Activated naive CD8-positive, alpha-beta T cell treated with anti-CD3 and anti-CD28 coated beads for 36 hours (primary cell): Measurements from ENCODE around the gene PDCL3. TPM values are rescaled to one million over a fixed set of nuclear protein-coding genes. Genes with fewer than 3 reads are reported as not detected.
A peak's percentile ranks its signal among the peaks of the same experiment; 100 is the strongest.

Experiments used
- DNase-seq: peaks from one replicate; pipeline ENCODE4 v3.0.0; 2021
- H3K27ac Mint-ChIP-seq: one replicate; pipeline ENCODE4 v1.8.0; 2022; ENCODE audit warnings: mild to moderate bottlenecking, moderate library complexity, mixed read lengths
- H3K27me3 Mint-ChIP-seq: one replicate; pipeline ENCODE4 v1.8.0; 2022; ENCODE audit warnings: mild to moderate bottlenecking, mixed read lengths
- H3K36me3 Mint-ChIP-seq: one replicate; pipeline ENCODE4 v1.8.0; 2021; ENCODE audit warnings: mild to moderate bottlenecking, mixed read lengths
- H3K4me1 Mint-ChIP-seq: one replicate; pipeline ENCODE4 v1.8.0; 2021; ENCODE audit warnings: mixed read lengths
- H3K4me3 Mint-ChIP-seq: one replicate; pipeline ENCODE4 v1.8.0; 2022; ENCODE audit warnings: mild to moderate bottlenecking, moderate library complexity, mixed read lengths
- H3K9me3 Mint-ChIP-seq: one replicate; pipeline ENCODE4 v1.8.0; 2022; ENCODE audit warnings: mixed read lengths
- total RNA-seq, 2 experiments: library from RNA; stranded (reverse); gene quantifications; one replicate each; pipeline ENCODE4 v1.2.3, GENCODE V29; 2021

The PDCL3 gene
- total RNA-seq, 2 experiments from 2014 or later = 42.6 to 45.4 TPM

GRCh38 chr2:100584816-100585215 lies 22.0 kb downstream of the PDCL3 start:
- peaks cover 2% of the 10 kb centered on the region for H3K36me3 Mint-ChIP-seq
- no peak for DNase-seq
- H3K4me3 Mint-ChIP-seq = no peak overlapping the region
- H3K9me3 Mint-ChIP-seq = peaks cover 3% of the 10 kb centered on the region
- H3K27ac Mint-ChIP-seq = no peak overlapping the region
- H3K4me1 Mint-ChIP-seq = peaks cover 35% of the 10 kb centered on the region
- no peaks in the 10 kb centered on the region for H3K27me3 Mint-ChIP-seq

GRCh38 chr2:100588071-100588786 lies 25.4 kb downstream of the PDCL3 start:
- no peak overlapping the region for H3K4me3 Mint-ChIP-seq
- peaks cover 24% of the 10 kb centered on the region for H3K4me1 Mint-ChIP-seq
- H3K27me3 Mint-ChIP-seq = no peaks in the 10 kb centered on the region
- H3K36me3 Mint-ChIP-seq = no peaks in the 10 kb centered on the region
- H3K27ac Mint-ChIP-seq = peak overlapping the region; percentile 39
- H3K9me3 Mint-ChIP-seq = peaks cover 3% of the 10 kb centered on the region
- no peak for DNase-seq

GRCh38 chr2:100589527-100589926 lies 26.7 kb downstream of the PDCL3 start:
- Mint-ChIP-seq H3K9me3 (peaks cover 3% of the 10 kb centered on the region), H3K27ac (no peak overlapping the region), H3K36me3 (no peaks in the 10 kb centered on the region), H3K4me1 (peaks cover 30% of the 10 kb centered on the region), H3K27me3 (no peaks in the 10 kb centered on the region), H3K4me3 (no peak overlapping the region)
- DNase-seq = no peak

GRCh38 chr2:100592226-100592625 lies 29.4 kb downstream of the PDCL3 start:
- H3K9me3 Mint-ChIP-seq = no peaks in the 10 kb centered on the region
- H3K4me3 Mint-ChIP-seq = no peak overlapping the region

GRCh38 chr2:100596465-100596864 lies 33.7 kb downstream of the PDCL3 start:
- no peak for DNase-seq
- Mint-ChIP-seq H3K4me1 (peaks cover 15% of the 10 kb centered on the region), H3K27me3 (no peaks in the 10 kb centered on the region), H3K9me3 (no peaks in the 10 kb centered on the region), H3K36me3 (no peaks in the 10 kb centered on the region), H3K27ac (no peak overlapping the region), H3K4me3 (no peak overlapping the region)

More at GRCh38 chr2:100592226-100592625, 29.4 kb downstream of the PDCL3 start:
- DNase-seq = no peak
- H3K27ac Mint-ChIP-seq = no peak overlapping the region
- peaks cover 34% of the 10 kb centered on the region for H3K4me1 Mint-ChIP-seq
- no peaks in the 10 kb centered on the region for H3K27me3 Mint-ChIP-seq
- no peaks in the 10 kb centered on the region for H3K36me3 Mint-ChIP-seq

- no peak for DNase-seq
- H3K4me1 Mint-ChIP-seq = peaks cover 12% of the 10 kb centered on the region
- no peaks in the 10 kb centered on the region for H3K27me3 Mint-ChIP-seq
- no peak overlapping the region for H3K27ac Mint-ChIP-seq
- H3K36me3 Mint-ChIP-seq = no peaks in the 10 kb centered on the region
- H3K4me3 Mint-ChIP-seq = no peak overlapping the region
- H3K9me3 Mint-ChIP-seq = no peaks in the 10 kb centered on the region
Observed at GRCh38 chr2:100599566-100599965, 36.8 kb downstream of the PDCL3 start.

- Mint-ChIP-seq H3K27me3 (no peaks in the 10 kb centered on the region), H3K4me1 (peaks cover 4% of the 10 kb centered on the region), H3K4me3 (no peak overlapping the region), H3K27ac (no peak overlapping the region), H3K9me3 (no peaks in the 10 kb centered on the region), H3K36me3 (no peaks in the 10 kb centered on the region)
- DNase-seq = no peak
Observed at GRCh38 chr2:100601661-100602060, 38.9 kb downstream of the PDCL3 start.

GRCh38 chr2:100603414-100603813 lies 40.6 kb downstream of the PDCL3 start:
- Mint-ChIP-seq H3K9me3 (no peaks in the 10 kb centered on the region), H3K27ac (no peak overlapping the region), H3K4me3 (no peak overlapping the region), H3K36me3 (no peaks in the 10 kb centered on the region), H3K4me1 (peaks cover 5% of the 10 kb centered on the region), H3K27me3 (no peaks in the 10 kb centered on the region)
- no peak for DNase-seq

- Mint-ChIP-seq H3K27ac (no peak overlapping the region), H3K4me3 (no peak overlapping the region), H3K27me3 (no peaks in the 10 kb centered on the region), H3K4me1 (peaks cover 5% of the 10 kb centered on the region), H3K9me3 (no peaks in the 10 kb centered on the region), H3K36me3 (no peaks in the 10 kb centered on the region)
- DNase-seq = no peak
Observed at GRCh38 chr2:100603948-100604633, 41.3 kb downstream of the PDCL3 start.

GRCh38 chr2:100606332-100606725 lies 43.5 kb downstream of the PDCL3 start:
- H3K4me3 Mint-ChIP-seq = no peak overlapping the region
- no peaks in the 10 kb centered on the region for H3K27me3 Mint-ChIP-seq
- no peaks in the 10 kb centered on the region for H3K9me3 Mint-ChIP-seq
- no peaks in the 10 kb centered on the region for H3K36me3 Mint-ChIP-seq
- no peak for DNase-seq
- no peak overlapping the region for H3K27ac Mint-ChIP-seq
- peaks cover 5% of the 10 kb centered on the region for H3K4me1 Mint-ChIP-seq

- Mint-ChIP-seq H3K36me3 (no peaks in the 10 kb centered on the region), H3K9me3 (no peaks in the 10 kb centered on the region), H3K27ac (no peak overlapping the region), H3K4me1 (peaks cover 2% of the 10 kb centered on the region), H3K4me3 (no peak overlapping the region), H3K27me3 (no peaks in the 10 kb centered on the region)
- no peak for DNase-seq
Observed at GRCh38 chr2:100606726-100607343, 44.0 kb downstream of the PDCL3 start.

GRCh38 chr2:100610381-100610831 lies 47.6 kb downstream of the PDCL3 start:
- no peaks in the 10 kb centered on the region for H3K9me3 Mint-ChIP-seq
- H3K4me3 Mint-ChIP-seq = no peak overlapping the region
- H3K36me3 Mint-ChIP-seq = no peaks in the 10 kb centered on the region
- H3K4me1 Mint-ChIP-seq = peaks cover 2% of the 10 kb centered on the region
- H3K27me3 Mint-ChIP-seq = no peaks in the 10 kb centered on the region
- no peak overlapping the region for H3K27ac Mint-ChIP-seq
- DNase-seq = peak; percentile 76

GRCh38 chr2:100611079-100612029 lies 48.6 kb downstream of the PDCL3 start:
- no peaks in the 10 kb centered on the region for H3K36me3 Mint-ChIP-seq
- H3K4me3 Mint-ChIP-seq = no peak overlapping the region
- H3K4me1 Mint-ChIP-seq = peaks cover 2% of the 10 kb centered on the region
- H3K27me3 Mint-ChIP-seq = no peaks in the 10 kb centered on the region
- H3K27ac Mint-ChIP-seq = no peak overlapping the region
- DNase-seq = no peak
- no peaks in the 10 kb centered on the region for H3K9me3 Mint-ChIP-seq

GRCh38 chr2:100612388-100613000 lies 49.7 kb downstream of the PDCL3 start:
- Mint-ChIP-seq H3K4me1 (no peaks in the 10 kb centered on the region), H3K9me3 (no peaks in the 10 kb centered on the region), H3K27ac (no peak overlapping the region), H3K36me3 (no peaks in the 10 kb centered on the region), H3K4me3 (no peak overlapping the region), H3K27me3 (no peaks in the 10 kb centered on the region)
- DNase-seq = no peak
